T-helper 2 cell (primary cell): ENCODE results near the gene CCDC181.

ENCODE experiments used
- DNase-seq, 5 experiments: peaks; one replicate each; pipeline versions ENCODE4 v3.0.0 to v3.0.0-alpha.2; 2012 to 2022

The CCDC181 gene

GRCh38 chr1:169395955-169396354 lies 31.3 kb downstream of the CCDC181 start:
- no peak for DNase-seq

GRCh38 chr1:169392406-169392805 lies 34.9 kb downstream of the CCDC181 start:
- no peak for DNase-seq

- peak in 1 of 5 experiments; percentile 79 for DNase-seq
Measured at GRCh38 chr1:169390303-169390702, 37.0 kb downstream of the CCDC181 start.

- DNase-seq: no peak
Measured at GRCh38 chr1:169387399-169387798, 39.9 kb downstream of the CCDC181 start.

- DNase-seq: no peak
Measured at GRCh38 chr1:169383449-169383848, 43.8 kb downstream of the CCDC181 start.

GRCh38 chr1:169381162-169381561 lies 46.1 kb downstream of the CCDC181 start:
- DNase-seq: no peak

GRCh38 chr1:169371404-169371803 lies 55.9 kb downstream of the CCDC181 start:
- peak in 1 of 5 experiments; percentile 83 for DNase-seq

- DNase-seq: peak in 4 of 5 experiments; percentile 5 to 66 (median 10)
Measured at GRCh38 chr1:169368406-169368769, 58.9 kb downstream of the CCDC181 start.

- DNase-seq: peak; percentile 91 to 100 (median 97)
Measured at GRCh38 chr1:169367686-169368405, 59.4 kb downstream of the CCDC181 start, which contains the start of the genes BLZF1 and NME7. Gene BLZF1, plus strand, starts transcription at chr1:169368195. Its CDS starts 1,328 bp downstream, at chr1:169369523. Gene NME7, minus strand, starts transcription at chr1:169367797. Its CDS starts 87 bp downstream, at chr1:169367710.

- peak in 1 of 5 experiments; percentile 40 for DNase-seq
Measured at GRCh38 chr1:169367096-169367685, 60.1 kb downstream of the CCDC181 start.

GRCh38 chr1:169364948-169365347 lies 62.3 kb downstream of the CCDC181 start:
- peak in 1 of 5 experiments; percentile 92 for DNase-seq

- DNase-seq: peak in 3 of 5 experiments; percentile 1 to 94 (median 3)
Measured at GRCh38 chr1:169363046-169363730, 64.1 kb downstream of the CCDC181 start.

- no peak for DNase-seq
Measured at GRCh38 chr1:169361281-169361680, 66.0 kb downstream of the CCDC181 start.

- no peak for DNase-seq
Measured at GRCh38 chr1:169360415-169360814, 66.9 kb downstream of the CCDC181 start.

- peak in 2 of 5 experiments; percentile 19 to 57 for DNase-seq
Measured at GRCh38 chr1:169348383-169349036, 78.8 kb downstream of the CCDC181 start.

GRCh38 chr1:169347688-169348382 lies 79.4 kb downstream of the CCDC181 start:
- no peak for DNase-seq

- DNase-seq: no peak
Measured at GRCh38 chr1:169346036-169346589, 81.2 kb downstream of the CCDC181 start.

- no peak for DNase-seq
Measured at GRCh38 chr1:169345511-169345910, 81.8 kb downstream of the CCDC181 start.
